ENCODE data around the gene MEX3A. TPM values are rescaled to one million over a fixed set of nuclear protein-coding genes. Genes with fewer than 3 reads are reported as not detected.

The MEX3A gene
- total RNA-seq, 2 donors from 2014 or later, result 0.15 to 0.47 TPM

GRCh38 chr1:156091610-156092009, 9.3 kb upstream of the MEX3A start:
- no peak for TF ChIP-seq CTCF (IDR thresholded peaks at IDR 0.05)
- Histone ChIP-seq H3K4me1 (peaks cover 0 to 16% of the 10 kb centered on the region in 2 donors), H3K4me3 (no peak overlapping the region), H3K27ac (no peak overlapping the region), H3K36me3 (no peaks in the 10 kb centered on the region), H3K9me3 (no peaks in the 10 kb centered on the region), H3K27me3 (no peaks in the 10 kb centered on the region)
- DNase-seq (ENCODE audit: low spot score), result no peak

GRCh38 chr1:156090840-156091188, 8.5 kb upstream of the MEX3A start:
- no peak overlapping the region for H3K4me3 ChIP-seq
- TF ChIP-seq CTCF (IDR thresholded peaks at IDR 0.05), result peak; percentile 73 to 92
- H3K27me3 ChIP-seq, result no peaks in the 10 kb centered on the region
- no peaks in the 10 kb centered on the region for H3K36me3 ChIP-seq
- H3K27ac ChIP-seq, result peak overlapping the region in 1 of 2 donors; percentile 32
- DNase-seq (ENCODE audit: low spot score), result peak; percentile 86
- H3K4me1 ChIP-seq, result peaks cover 0 to 8% of the 10 kb centered on the region in 2 donors
- H3K9me3 ChIP-seq, result no peaks in the 10 kb centered on the region

- H3K27ac ChIP-seq, result peak overlapping the region in 1 of 2 donors; percentile 32
- H3K4me1 ChIP-seq, result peaks cover 0 to 6% of the 10 kb centered on the region in 2 donors
- no peak overlapping the region for H3K4me3 ChIP-seq
- no peak for TF ChIP-seq CTCF (IDR thresholded peaks at IDR 0.05)
- DNase-seq (ENCODE audit: low spot score), result no peak
- H3K36me3 ChIP-seq, result no peaks in the 10 kb centered on the region
- H3K27me3 ChIP-seq, result no peaks in the 10 kb centered on the region
- no peaks in the 10 kb centered on the region for H3K9me3 ChIP-seq
Observed at GRCh38 chr1:156090138-156090839, 8.0 kb upstream of the MEX3A start.

GRCh38 chr1:156089704-156090103, 7.4 kb upstream of the MEX3A start:
- TF ChIP-seq CTCF (IDR thresholded peaks at IDR 0.05), result no peak
- H3K4me1 ChIP-seq, result peaks cover 0 to 6% of the 10 kb centered on the region in 2 donors
- no peak for DNase-seq (ENCODE audit: low spot score)
- H3K27ac ChIP-seq, result no peak overlapping the region
- H3K9me3 ChIP-seq, result no peaks in the 10 kb centered on the region
- no peaks in the 10 kb centered on the region for H3K27me3 ChIP-seq
- H3K4me3 ChIP-seq, result no peak overlapping the region
- no peaks in the 10 kb centered on the region for H3K36me3 ChIP-seq

- TF ChIP-seq CTCF (IDR thresholded peaks at IDR 0.05), result no peak
- no peaks in the 10 kb centered on the region for H3K9me3 ChIP-seq
- no peaks in the 10 kb centered on the region for H3K36me3 ChIP-seq
- no peaks in the 10 kb centered on the region for H3K27me3 ChIP-seq
- no peak overlapping the region for H3K4me3 ChIP-seq
- no peak overlapping the region for H3K27ac ChIP-seq
- no peak for DNase-seq (ENCODE audit: low spot score)
- H3K4me1 ChIP-seq, result peaks cover 0 to 24% of the 10 kb centered on the region in 2 donors
Observed at GRCh38 chr1:156086256-156086662, 4.0 kb upstream of the MEX3A start.

Data from right atrium auricular region (tissue), 2 donors.